Activated naive CD8-positive, alpha-beta T cell (primary cell): Measurements from ENCODE around the gene CANT1.

Experiments used
- H3K27ac Mint-ChIP-seq: one replicate; pipeline ENCODE4 v1.8.0; 2021; ENCODE audit warnings: mixed read lengths
- H3K27me3 Mint-ChIP-seq: one replicate; pipeline ENCODE4 v1.8.0; 2021; ENCODE audit warnings: mixed read lengths
- H3K36me3 Mint-ChIP-seq: one replicate; pipeline ENCODE4 v1.8.0; 2021; ENCODE audit warnings: mixed read lengths
- H3K4me1 Mint-ChIP-seq: one replicate; pipeline ENCODE4 v1.8.0; 2021; ENCODE audit warnings: low read depth, mixed read lengths
- H3K4me3 Mint-ChIP-seq: one replicate; pipeline ENCODE4 v1.8.0; 2021; ENCODE audit warnings: mild to moderate bottlenecking, mixed read lengths
- H3K9me3 Mint-ChIP-seq: one replicate; pipeline ENCODE4 v1.8.0; 2021; ENCODE audit warnings: low read depth, mixed read lengths

Gene CANT1

DNA sequence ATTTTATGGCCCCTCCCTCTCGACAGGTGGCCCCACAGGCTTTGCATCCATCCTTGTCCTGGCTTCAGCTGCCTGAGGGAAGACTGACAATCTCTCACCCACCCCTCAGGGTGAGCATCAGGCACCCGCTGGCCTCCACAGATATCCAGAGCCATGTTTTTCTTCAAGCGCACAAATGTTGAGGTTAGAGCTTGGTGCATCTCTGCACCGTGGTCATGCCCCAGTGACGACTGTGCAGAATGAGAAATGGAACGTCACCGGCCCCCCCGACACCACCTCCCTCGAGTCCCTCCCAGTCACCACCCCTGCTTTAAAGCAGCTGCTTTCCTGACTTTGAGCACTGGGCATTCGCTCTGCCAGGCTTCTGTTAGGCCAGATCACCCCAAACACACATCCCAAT lies 64.6 kb downstream of the CANT1 start:
- Mint-ChIP-seq H3K4me1 (no peaks in the 10 kb centered on the region), H3K36me3 (no peaks in the 10 kb centered on the region), H3K4me3 (no peak overlapping the region), H3K27ac (no peak overlapping the region), H3K9me3 (no peaks in the 10 kb centered on the region), H3K27me3 (no peaks in the 10 kb centered on the region)

GRCh38 chr17:78944026-78944425 lies 65.5 kb downstream of the CANT1 start:
- H3K27me3 Mint-ChIP-seq: no peaks in the 10 kb centered on the region
- no peaks in the 10 kb centered on the region for H3K36me3 Mint-ChIP-seq
- no peaks in the 10 kb centered on the region for H3K9me3 Mint-ChIP-seq
- H3K4me3 Mint-ChIP-seq: no peak overlapping the region
- no peaks in the 10 kb centered on the region for H3K4me1 Mint-ChIP-seq
- H3K27ac Mint-ChIP-seq: no peak overlapping the region
